Cardiac muscle cell (in vitro differentiated cells and primary cell): Measurements from ENCODE around the gene KLHL42. TPM values are rescaled to one million over a fixed set of nuclear protein-coding genes. Genes with fewer than 3 reads are reported as not detected.
A peak's percentile ranks its signal among the peaks of the same experiment; 100 is the strongest.

Experiments used
- DNase-seq, 2 donors: peaks; one replicate each; pipeline versions ENCODE4 v3.0.0 to v3.0.0-alpha.2; 2010 to 2017; ENCODE audit warnings: low read depth in 1 of 2, low spot score in 1 of 2
- H3K27ac ChIP-seq: fragments of 200-600 bp; sonication (generic); 2 replicates; pipeline ENCODE4 v1.5.1; 2016
- H3K27me3 ChIP-seq: fragments of 200-600 bp; sonication (generic); 2 replicates; pipeline ENCODE4 v1.6.0; 2016; ENCODE audit warnings: control low read depth
- H3K36me3 ChIP-seq: fragments of 200-600 bp; sonication (generic); 2 replicates; pipeline ENCODE4 v1.5.1; 2016; ENCODE audit warnings: control low read depth
- H3K4me1 ChIP-seq: fragments of 200-600 bp; sonication (generic); 2 replicates; pipeline ENCODE4 v1.8.1; 2017; ENCODE audit warnings: low read depth, mild to moderate bottlenecking, mixed run types
- H3K4me3 ChIP-seq: fragments of 200-600 bp; sonication (generic); 2 replicates; pipeline ENCODE4 v1.5.1; 2016; ENCODE audit warnings: mild to moderate bottlenecking
- H3K9me3 ChIP-seq: fragments of 200-600 bp; sonication (generic); 2 replicates; pipeline ENCODE4 v1.5.1; 2017; ENCODE audit warnings: low read depth, mild to moderate bottlenecking, control low read depth
- polyA plus RNA-seq: library from polyadenylated mRNA; unstranded; fragments of >200 nt; fragmentation: Nextera tagmentation; extraction: Ambion mirVana; gene quantifications from 2 replicates; pipeline ENCODE4 v1.2.1, GENCODE V29; 2016
- total RNA-seq: library from RNA; depleted of rRNA; stranded (reverse); fragments of >200 nt; gene quantifications from 2 replicates; pipeline ENCODE4 v1.2.3, GENCODE V29; 2016
- TF ChIP-seq, protein P1 (sequence below): IDR thresholded peaks from 2 replicates; pipeline ENCODE4 v1.5.1; 2012; ENCODE audit warnings: low read depth, mild to moderate bottlenecking, low read length

The KLHL42 gene
- total and polyA plus RNA-seq, 2 experiments from 2014 or later, result 25.7 to 42.2 TPM

DNA sequence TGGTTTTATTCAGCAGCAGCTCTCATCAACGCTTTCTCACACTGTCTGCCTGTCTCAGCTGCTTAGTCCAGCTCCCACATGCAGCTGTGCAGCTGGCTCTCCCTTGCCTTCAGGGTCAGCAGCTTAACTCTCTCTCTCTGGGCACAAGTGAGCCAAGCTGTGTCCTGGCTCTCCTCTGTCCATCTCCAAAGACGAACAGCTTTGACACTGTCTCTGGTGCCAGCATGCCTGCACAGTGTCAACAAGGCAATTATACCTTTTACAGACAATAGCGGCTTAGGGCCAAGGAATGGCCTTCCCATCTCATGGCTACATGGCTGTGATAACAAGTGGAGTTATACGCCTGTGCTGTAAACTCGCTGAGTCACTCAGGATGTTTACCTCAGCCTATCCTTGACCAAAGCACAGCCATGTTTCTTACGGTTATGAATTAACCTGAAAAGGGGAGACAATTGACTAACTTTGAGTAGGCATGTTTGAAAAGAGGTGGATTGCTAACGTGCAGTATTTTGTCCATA lies 38.4 kb downstream of the KLHL42 start:
- Histone ChIP-seq H3K9me3 (no peaks in the 10 kb centered on the region), H3K27ac (peak overlapping the region; percentile 94), H3K36me3 (no peaks in the 10 kb centered on the region), H3K4me1 (peaks cover 8% of the 10 kb centered on the region), H3K4me3 (no peak overlapping the region), H3K27me3 (no peaks in the 10 kb centered on the region)
- DNase-seq, result no peak
- TF ChIP-seq, protein P1, sequence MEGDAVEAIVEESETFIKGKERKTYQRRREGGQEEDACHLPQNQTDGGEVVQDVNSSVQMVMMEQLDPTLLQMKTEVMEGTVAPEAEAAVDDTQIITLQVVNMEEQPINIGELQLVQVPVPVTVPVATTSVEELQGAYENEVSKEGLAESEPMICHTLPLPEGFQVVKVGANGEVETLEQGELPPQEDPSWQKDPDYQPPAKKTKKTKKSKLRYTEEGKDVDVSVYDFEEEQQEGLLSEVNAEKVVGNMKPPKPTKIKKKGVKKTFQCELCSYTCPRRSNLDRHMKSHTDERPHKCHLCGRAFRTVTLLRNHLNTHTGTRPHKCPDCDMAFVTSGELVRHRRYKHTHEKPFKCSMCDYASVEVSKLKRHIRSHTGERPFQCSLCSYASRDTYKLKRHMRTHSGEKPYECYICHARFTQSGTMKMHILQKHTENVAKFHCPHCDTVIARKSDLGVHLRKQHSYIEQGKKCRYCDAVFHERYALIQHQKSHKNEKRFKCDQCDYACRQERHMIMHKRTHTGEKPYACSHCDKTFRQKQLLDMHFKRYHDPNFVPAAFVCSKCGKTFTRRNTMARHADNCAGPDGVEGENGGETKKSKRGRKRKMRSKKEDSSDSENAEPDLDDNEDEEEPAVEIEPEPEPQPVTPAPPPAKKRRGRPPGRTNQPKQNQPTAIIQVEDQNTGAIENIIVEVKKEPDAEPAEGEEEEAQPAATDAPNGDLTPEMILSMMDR, result no peak

GRCh38 chr12:27820564-27820963 lies 40.5 kb downstream of the KLHL42 start:
- DNase-seq, result no peak
- H3K27ac ChIP-seq, result peak overlapping the region; percentile 94
- H3K4me3 ChIP-seq, result no peak overlapping the region
- H3K9me3 ChIP-seq, result no peaks in the 10 kb centered on the region
- no peaks in the 10 kb centered on the region for H3K27me3 ChIP-seq
- H3K4me1 ChIP-seq, result peaks cover 8% of the 10 kb centered on the region
- H3K36me3 ChIP-seq, result no peaks in the 10 kb centered on the region
- TF ChIP-seq, protein P1, result no peak

- Histone ChIP-seq H3K4me3 (no peak overlapping the region), H3K36me3 (no peaks in the 10 kb centered on the region), H3K27ac (no peak overlapping the region), H3K4me1 (peaks cover 8% of the 10 kb centered on the region), H3K9me3 (no peaks in the 10 kb centered on the region), H3K27me3 (no peaks in the 10 kb centered on the region)
- TF ChIP-seq, protein P1, result peak; percentile 73
- DNase-seq, result peak; percentile 84 to 86
Observed at GRCh38 chr12:27821259-27821973, 41.4 kb downstream of the KLHL42 start.

GRCh38 chr12:27822076-27822712 lies 42.2 kb downstream of the KLHL42 start:
- Histone ChIP-seq H3K27me3 (no peaks in the 10 kb centered on the region), H3K36me3 (no peaks in the 10 kb centered on the region), H3K4me1 (peaks cover 8% of the 10 kb centered on the region), H3K4me3 (no peak overlapping the region), H3K9me3 (no peaks in the 10 kb centered on the region), H3K27ac (no peak overlapping the region)
- peak in 1 of 2 donors; percentile 56 for DNase-seq
- TF ChIP-seq, protein P1, result no peak

DNA sequence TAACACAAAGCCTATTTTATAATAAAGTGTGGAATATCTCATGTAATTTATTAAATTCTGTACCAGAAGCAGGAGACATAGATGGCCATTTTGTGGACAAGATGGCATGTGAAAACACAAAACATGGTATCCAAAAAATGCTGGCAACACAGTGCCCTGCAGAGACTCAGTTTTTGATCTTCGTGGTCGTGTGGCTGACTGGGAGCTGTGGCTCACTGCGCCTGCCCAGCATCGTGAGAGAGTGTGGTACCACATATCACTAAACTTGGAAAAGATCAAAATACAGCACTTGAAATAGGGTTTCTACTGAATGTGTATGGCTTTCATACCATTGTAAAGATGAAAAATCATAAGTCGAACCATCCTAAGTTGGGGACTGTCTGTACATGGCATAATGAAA lies 43.0 kb downstream of the KLHL42 start:
- H3K4me1 ChIP-seq, result peaks cover 8% of the 10 kb centered on the region
- TF ChIP-seq, protein P1, result no peak
- no peak overlapping the region for H3K27ac ChIP-seq
- no peaks in the 10 kb centered on the region for H3K27me3 ChIP-seq
- DNase-seq, result no peak
- H3K4me3 ChIP-seq, result no peak overlapping the region
- H3K36me3 ChIP-seq, result no peaks in the 10 kb centered on the region
- no peaks in the 10 kb centered on the region for H3K9me3 ChIP-seq
